Mucosa of descending colon (tissue), 3 donors: ENCODE data around the gene TC2N. TPM values are rescaled to one million over a fixed set of nuclear protein-coding genes. Genes with fewer than 3 reads are reported as not detected.
"Not testable (repeated sequence)": the region's sequence is repeated elsewhere in the genome, so short reads cannot be mapped to it uniquely, and the experiment has no call there.

Experiments
- ATAC-seq: fragments of 200-7000 bp; cut with Tn5 transposase; one replicate; pipeline ENCODE4 v1.9.1; 2020; ENCODE audit warnings: mild to moderate bottlenecking, moderate library complexity
- DNase-seq, 3 donors: peaks; one replicate each; pipeline ENCODE4 v3.0.0-alpha.2; 2020
- H3K36me3 ChIP-seq: fragments of 200-600 bp; one replicate; pipeline ENCODE4 v1.8.0; 2021; ENCODE audit warnings: low read depth, mild to moderate bottlenecking
- H3K4me1 ChIP-seq: fragments of 200-600 bp; one replicate; pipeline ENCODE4 v1.8.0; 2021; ENCODE audit warnings: low read depth, mild to moderate bottlenecking
- H3K4me3 ChIP-seq: fragments of 200-600 bp; one replicate; pipeline ENCODE4 v1.8.0; 2021; ENCODE audit warnings: mild to moderate bottlenecking
- H3K9me3 ChIP-seq: fragments of 200-600 bp; one replicate; pipeline ENCODE4 v1.8.0; 2021; ENCODE audit warnings: mild to moderate bottlenecking
- intact Hi-C, 2 donors: fragments of 100-400 bp; cut with DNase I in 1 of 2; cut with micrococcal nuclease in 1 of 2; formaldehyde crosslinking; loops; one replicate each; pipeline versions ENCODE4 v1.11.0 to v1.11.1; 2022; cut with DNase I, micrococcal nuclease
- total RNA-seq, 3 donors: library from RNA; stranded (reverse); fragmentation: NEBNext Ultra II Directional in 2 of 3; extraction: Animal tissue kit (Norgen Biotek cat#: 25700) in 2 of 3; gene quantifications; one replicate each; pipeline versions ENCODE4 v1.2.1 to v1.2.4, GENCODE V29; 2021 to 2023
- TF ChIP-seq, protein P1 (sequence below): fragments of 200-600 bp; IDR thresholded peaks from one replicate; pipeline ENCODE4 v1.8.0; 2022; ENCODE audit warnings: antibody characterized with exemption, mild to moderate bottlenecking
- donor health status: DM: no; HTN: no; CAD: no; lungs with moderate emphysema.
- donor health status: DM: no; HTN: no; CAD: no.
- donor health status: DM: no; HTN: yes; CAD: no.

The TC2N gene
- total RNA-seq, 3 donors from 2014 or later, result 39.0 to 75.1 (median 63.6) TPM

DNA sequence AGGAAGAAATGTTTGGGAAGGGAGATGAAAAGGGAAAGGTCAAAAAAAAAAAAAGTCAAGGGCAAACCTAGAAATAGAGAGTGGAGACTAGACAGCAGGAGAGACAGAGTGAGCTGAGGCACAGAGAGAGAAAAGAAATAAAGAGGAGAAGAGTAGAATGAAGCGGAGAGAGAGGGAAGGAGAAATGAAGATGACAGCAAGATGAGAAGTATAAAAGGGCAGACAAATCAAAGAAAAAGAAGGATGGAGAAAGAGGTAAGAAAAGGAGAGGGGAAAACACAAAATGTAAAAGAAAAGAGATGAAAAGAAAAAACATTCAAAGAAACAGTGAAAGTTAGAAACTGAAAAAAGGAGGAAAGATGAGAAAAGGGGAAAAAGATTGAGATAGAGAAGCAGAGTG lies 53.0 kb downstream of the TC2N start:
- no peak for DNase-seq

DNA sequence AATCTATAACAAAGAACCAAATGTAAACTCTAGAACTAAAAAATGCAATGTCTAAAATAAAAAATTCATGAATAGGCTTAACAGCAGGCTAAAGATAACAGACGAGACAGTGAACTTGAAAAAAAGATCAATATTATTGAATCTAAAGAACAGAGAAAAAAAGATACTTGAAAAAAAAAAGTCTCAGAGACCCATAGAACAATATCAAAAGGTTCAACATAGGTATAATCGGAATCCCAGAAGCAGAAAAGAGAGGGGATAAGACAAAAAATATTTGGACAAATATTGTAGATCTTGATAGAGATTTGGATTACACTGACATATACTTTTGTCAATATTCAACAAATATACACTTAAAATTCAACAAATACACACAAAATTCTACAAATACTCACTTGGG lies 56.6 kb downstream of the TC2N start:
- intact Hi-C loops, result no loop called here
- Histone ChIP-seq H3K9me3 (peaks cover 27% of the 10 kb centered on the region), H3K36me3 (peaks cover 9% of the 10 kb centered on the region), H3K4me1 (no peaks in the 10 kb centered on the region), H3K4me3 (no peak overlapping the region)
- TF ChIP-seq, protein P1, sequence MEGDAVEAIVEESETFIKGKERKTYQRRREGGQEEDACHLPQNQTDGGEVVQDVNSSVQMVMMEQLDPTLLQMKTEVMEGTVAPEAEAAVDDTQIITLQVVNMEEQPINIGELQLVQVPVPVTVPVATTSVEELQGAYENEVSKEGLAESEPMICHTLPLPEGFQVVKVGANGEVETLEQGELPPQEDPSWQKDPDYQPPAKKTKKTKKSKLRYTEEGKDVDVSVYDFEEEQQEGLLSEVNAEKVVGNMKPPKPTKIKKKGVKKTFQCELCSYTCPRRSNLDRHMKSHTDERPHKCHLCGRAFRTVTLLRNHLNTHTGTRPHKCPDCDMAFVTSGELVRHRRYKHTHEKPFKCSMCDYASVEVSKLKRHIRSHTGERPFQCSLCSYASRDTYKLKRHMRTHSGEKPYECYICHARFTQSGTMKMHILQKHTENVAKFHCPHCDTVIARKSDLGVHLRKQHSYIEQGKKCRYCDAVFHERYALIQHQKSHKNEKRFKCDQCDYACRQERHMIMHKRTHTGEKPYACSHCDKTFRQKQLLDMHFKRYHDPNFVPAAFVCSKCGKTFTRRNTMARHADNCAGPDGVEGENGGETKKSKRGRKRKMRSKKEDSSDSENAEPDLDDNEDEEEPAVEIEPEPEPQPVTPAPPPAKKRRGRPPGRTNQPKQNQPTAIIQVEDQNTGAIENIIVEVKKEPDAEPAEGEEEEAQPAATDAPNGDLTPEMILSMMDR, result no peak
- ATAC-seq (no peak), DNase-seq (no peak)

More for the DNA sequence above, 53.0 kb downstream of the TC2N start:
- Histone ChIP-seq H3K4me1 (no peaks in the 10 kb centered on the region), H3K9me3 (no peaks in the 10 kb centered on the region), H3K36me3 (peaks cover 5% of the 10 kb centered on the region), H3K4me3 (no peak overlapping the region)
- intact Hi-C loops, result no loop called here
- TF ChIP-seq, protein P1, result no peak
- ATAC-seq, result no peak

DNA sequence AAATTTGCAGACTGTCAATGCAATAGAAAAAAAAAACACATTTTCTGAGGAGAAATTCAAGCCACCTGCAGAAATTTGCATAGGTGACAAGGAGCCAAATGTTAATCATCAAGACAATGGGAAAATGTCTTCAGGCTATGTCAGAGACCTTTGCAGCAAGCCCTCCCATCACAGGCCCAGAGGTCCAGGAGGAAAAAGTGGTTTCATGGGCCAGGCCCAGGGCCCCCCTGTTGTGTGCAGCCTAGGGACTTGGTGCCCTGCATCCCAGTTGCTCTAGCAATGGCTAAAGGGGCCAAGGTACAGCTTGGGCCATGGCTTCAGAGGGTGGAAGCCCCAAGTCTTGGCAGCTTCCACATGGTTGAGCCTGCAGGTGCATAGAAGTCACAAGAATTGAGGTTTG lies 60.6 kb downstream of the TC2N start:
- TF ChIP-seq, protein P1, result no peak
- DNase-seq, result no peak
- Histone ChIP-seq H3K4me1 (no peaks in the 10 kb centered on the region), H3K36me3 (peaks cover 8% of the 10 kb centered on the region), H3K4me3 (no peak overlapping the region), H3K9me3 (peaks cover 28% of the 10 kb centered on the region)
- intact Hi-C loops, result no loop called here
- ATAC-seq, result no peak

DNA sequence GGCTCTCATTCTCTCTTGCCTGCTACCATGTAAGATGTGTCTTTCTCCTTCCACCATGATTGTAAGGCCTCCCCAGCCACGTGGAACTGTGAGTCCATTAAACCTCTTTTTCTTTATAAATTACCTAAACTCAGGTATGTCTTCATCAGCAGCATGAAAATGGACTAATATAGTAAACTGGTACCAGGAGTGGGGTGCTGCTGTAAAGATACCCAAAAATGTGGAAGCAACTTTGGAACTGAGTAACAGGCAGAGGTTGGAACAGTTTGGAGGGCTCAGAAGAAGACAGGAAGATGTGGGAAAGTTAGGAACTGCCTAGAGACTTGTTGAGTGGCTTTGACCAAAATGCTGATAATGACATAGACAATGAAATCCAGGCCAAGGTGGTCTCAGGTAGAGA lies 61.2 kb downstream of the TC2N start:
- H3K9me3 ChIP-seq, result peaks cover 28% of the 10 kb centered on the region
- DNase-seq, H3K4me1 ChIP-seq, H3K4me3 ChIP-seq, intact Hi-C loops, ATAC-seq, H3K36me3 ChIP-seq: not testable (repeated sequence)

DNA sequence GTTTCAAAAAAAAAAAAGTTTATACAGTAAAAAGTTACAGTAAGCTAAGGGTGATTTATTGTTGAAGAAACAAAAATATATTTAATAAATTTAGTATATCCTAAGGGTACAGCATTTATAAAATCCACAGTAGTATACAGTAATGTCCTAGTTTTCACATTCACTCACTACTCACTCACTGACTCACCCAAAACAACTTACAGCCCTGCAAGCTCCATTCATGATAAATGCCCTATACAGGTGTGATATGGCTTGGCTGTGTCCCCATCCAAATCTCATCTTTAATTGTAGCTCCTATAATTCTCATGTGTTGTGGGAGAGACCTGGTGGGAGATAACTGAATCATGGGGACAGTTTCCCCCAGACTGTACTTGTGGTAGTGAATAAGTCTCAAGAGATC lies 61.7 kb downstream of the TC2N start:
- Histone ChIP-seq H3K9me3 (peaks cover 28% of the 10 kb centered on the region), H3K4me1 (no peaks in the 10 kb centered on the region), H3K4me3 (no peak overlapping the region), H3K36me3 (peaks cover 4% of the 10 kb centered on the region)
- DNase-seq (no peak), ATAC-seq (no peak)
- intact Hi-C loops, result no loop called here
- TF ChIP-seq, protein P1, result no peak

DNA sequence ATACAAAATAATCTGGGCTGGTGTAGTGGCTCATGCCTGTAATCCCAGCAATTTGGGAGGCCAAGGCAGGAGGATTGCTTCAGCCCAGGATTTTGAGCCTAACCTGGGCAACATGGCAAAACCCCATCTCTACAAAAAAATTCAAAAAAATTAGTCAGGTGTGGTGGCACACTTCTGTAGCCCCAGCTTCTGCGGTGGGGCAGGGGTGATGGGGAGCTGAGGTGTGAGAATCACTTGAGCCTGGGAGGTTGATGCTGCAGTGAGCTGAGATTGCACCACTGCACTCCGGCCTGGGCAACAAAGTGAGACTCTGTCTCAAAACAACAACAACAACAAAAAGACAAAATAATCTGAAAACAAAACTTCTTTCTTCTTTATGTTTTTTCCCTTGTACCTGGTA lies 66.0 kb downstream of the TC2N start:
- Histone ChIP-seq H3K4me1 (no peaks in the 10 kb centered on the region), H3K36me3 (no peaks in the 10 kb centered on the region), H3K9me3 (peaks cover 7% of the 10 kb centered on the region), H3K4me3 (no peak overlapping the region)
- TF ChIP-seq, protein P1, result no peak
- ATAC-seq (no peak), DNase-seq (no peak)
- intact Hi-C loops, result no loop called here
